Activated effector memory CD4-positive, alpha-beta T cell treated with anti-CD3 and anti-CD28 coated beads, Interleukin-2, amount 50 U/mL, for 16 hours (primary cell): Measurements from ENCODE around the gene CCDC93.
"Not testable (repeated sequence)": the region's sequence is repeated elsewhere in the genome, so short reads cannot be mapped to it uniquely, and the experiment has no call there.

ENCODE experiments used
- DNase-seq: peaks from one replicate; pipeline ENCODE4 v3.0.0-alpha.2; 2020

CCDC93 gene

GRCh38 chr2:117952228-117952627, 61.6 kb downstream of the CCDC93 start:
- DNase-seq = no peak

GRCh38 chr2:117949806-117950205, 64.1 kb downstream of the CCDC93 start:
- DNase-seq = no peak

- DNase-seq = no peak
Observed at GRCh38 chr2:117948615-117949014, 65.3 kb downstream of the CCDC93 start.

- DNase-seq = no peak
Observed at GRCh38 chr2:117945296-117945695, 68.6 kb downstream of the CCDC93 start.

- DNase-seq = no peak
Observed at GRCh38 chr2:117944816-117945215, 69.1 kb downstream of the CCDC93 start.

GRCh38 chr2:117943013-117943672, 70.7 kb downstream of the CCDC93 start:
- DNase-seq = no peak

- no peak for DNase-seq
Observed at GRCh38 chr2:117942551-117942950, 71.3 kb downstream of the CCDC93 start.

- DNase-seq = no peak
Observed at GRCh38 chr2:117941693-117942092, 72.2 kb downstream of the CCDC93 start.

- DNase-seq = no peak
Observed at GRCh38 chr2:117940436-117940835, 73.4 kb downstream of the CCDC93 start.

- no peak for DNase-seq
Observed at GRCh38 chr2:117938611-117939010, 75.3 kb downstream of the CCDC93 start.

GRCh38 chr2:117936871-117937428, 76.9 kb downstream of the CCDC93 start:
- no peak for DNase-seq

GRCh38 chr2:117935954-117936353, 77.9 kb downstream of the CCDC93 start:
- no peak for DNase-seq

GRCh38 chr2:117935456-117935855, 78.4 kb downstream of the CCDC93 start:
- DNase-seq = no peak

GRCh38 chr2:117933884-117934354, 80.0 kb downstream of the CCDC93 start:
- no peak for DNase-seq

- DNase-seq = no peak
Observed at GRCh38 chr2:117931978-117932377, 81.9 kb downstream of the CCDC93 start.

- DNase-seq = no peak
Observed at GRCh38 chr2:117931266-117931665, 82.6 kb downstream of the CCDC93 start.

- DNase-seq = no peak
Observed at GRCh38 chr2:117930775-117931174, 83.1 kb downstream of the CCDC93 start.

GRCh38 chr2:117923471-117923870, 90.4 kb downstream of the CCDC93 start:
- DNase-seq = not testable (repeated sequence)

- DNase-seq = no peak
Observed at GRCh38 chr2:117921520-117921919, 92.3 kb downstream of the CCDC93 start.

GRCh38 chr2:117918608-117919007, 95.3 kb downstream of the CCDC93 start:
- DNase-seq = no peak

- DNase-seq = no peak
Observed at GRCh38 chr2:117917223-117917917, 96.5 kb downstream of the CCDC93 start.

GRCh38 chr2:117902933-117903332, 110.9 kb downstream of the CCDC93 start:
- DNase-seq = no peak

- DNase-seq = no peak
Observed at GRCh38 chr2:117888897-117889296, 125.0 kb downstream of the CCDC93 start.

- DNase-seq = no peak
Observed at GRCh38 chr2:117885308-117885707, 128.6 kb downstream of the CCDC93 start.
